HepG2 (cell line): ENCODE measurements around the gene PAX4. TPM values are rescaled to one million over a fixed set of nuclear protein-coding genes. Genes with fewer than 3 reads are reported as not detected.
A peak's percentile ranks its signal among the peaks of the same experiment; 100 is the strongest.

ENCODE experiments used
- ATF7-NPFF ChIP-seq: sonication (generic); formaldehyde crosslinking; IDR thresholded peaks from 2 replicates; pipeline ENCODE4 v1.8.1; 2023; ENCODE audit warnings: mild to moderate bottlenecking, low read depth, missing genetic modification reagents, moderate library complexity
- CSRNP1 ChIP-seq: sonication (generic); formaldehyde crosslinking; IDR thresholded peaks from 2 replicates; pipeline ENCODE4 v1.8.1; 2023; ENCODE audit warnings: mild to moderate bottlenecking, missing genetic modification reagents
- ELF1 ChIP-seq: sonication (generic); formaldehyde crosslinking; IDR thresholded peaks from 2 replicates; pipeline ENCODE4 v1.4.0; 2020; ENCODE audit warnings: missing genetic modification reagents
- GZF1 ChIP-seq: sonication (generic); formaldehyde crosslinking; IDR thresholded peaks from 2 replicates; pipeline ENCODE4 v1.5.1; 2020; ENCODE audit warnings: mild to moderate bottlenecking, missing genetic modification reagents
- KLF6 ChIP-seq: IDR thresholded peaks from 2 replicates; pipeline ENCODE4 v1.8.0; 2016; ENCODE audit warnings: missing biosample characterization, missing genetic modification reagents
- MEIS2 ChIP-seq: sonication (generic); formaldehyde crosslinking; IDR thresholded peaks from 2 replicates; pipeline ENCODE4 v1.9.0; 2021; ENCODE audit warnings: mild to moderate bottlenecking, missing genetic modification reagents
- NBN ChIP-seq: fragments of 450-650 bp; conservative IDR thresholded peaks from 2 replicates; pipeline ENCODE4 v1.6.1; 2017
- NRL ChIP-seq: sonication (generic); formaldehyde crosslinking; IDR thresholded peaks from 2 replicates; pipeline ENCODE4 v1.5.0; 2020; ENCODE audit warnings: missing genetic modification reagents, mild to moderate bottlenecking, moderate library complexity, borderline replicate concordance
- SOX6 ChIP-seq, 2 experiments: fragments of 450-650 bp in 1 of 2; sonication (generic) in 1 of 2; formaldehyde crosslinking in 1 of 2; IDR thresholded peaks; 2 replicates each; pipeline versions ENCODE4 v1.4.0 to v1.6.1; 2017 to 2020; ENCODE audit warnings: antibody characterized with exemption in 1 of 2, mild to moderate bottlenecking in 1 of 2, missing genetic modification reagents in 1 of 2
- SP4 ChIP-seq: sonication (generic); formaldehyde crosslinking; IDR thresholded peaks from 2 replicates; pipeline ENCODE4 v1.8.1; 2023; ENCODE audit warnings: mild to moderate bottlenecking, missing genetic modification reagents
- SUZ12 ChIP-seq: fragments of 150-350 bp; IDR thresholded peaks from 2 replicates; pipeline ENCODE4 v1.6.1; 2014; ENCODE audit warnings: low read depth, low read length
- ZBTB21 ChIP-seq: sonication (generic); formaldehyde crosslinking; IDR thresholded peaks from 2 replicates; pipeline ENCODE4 v1.4.0; 2020; ENCODE audit warnings: missing genetic modification reagents
- ZBTB25 ChIP-seq: IDR thresholded peaks from 2 replicates; pipeline ENCODE4 v1.6.1; 2018; ENCODE audit warnings: missing genetic modification reagents
- ZBTB43 ChIP-seq: sonication (generic); formaldehyde crosslinking; conservative IDR thresholded peaks from 2 replicates; pipeline ENCODE4 v1.4.0; 2020; ENCODE audit warnings: missing genetic modification reagents
- ZBTB7A ChIP-seq: sonication (generic); formaldehyde crosslinking; IDR thresholded peaks from 2 replicates; pipeline ENCODE4 v1.8.0; 2022; ENCODE audit warnings: mild to moderate bottlenecking, missing genetic modification reagents
- ZNF124 ChIP-seq: sonication (generic); formaldehyde crosslinking; IDR thresholded peaks from 2 replicates; pipeline ENCODE4 v1.4.0; 2020; ENCODE audit warnings: missing genetic modification reagents
- ZNF275 ChIP-seq: sonication (generic); formaldehyde crosslinking; IDR thresholded peaks from 2 replicates; pipeline ENCODE4 v1.8.0; 2022; ENCODE audit warnings: missing genetic modification reagents, mild to moderate bottlenecking, inconsistent platforms, borderline replicate concordance
- ZNF276 ChIP-seq: sonication (generic); formaldehyde crosslinking; IDR thresholded peaks from 2 replicates; pipeline ENCODE4 v1.4.0; 2020; ENCODE audit warnings: mild to moderate bottlenecking, low read depth, missing genetic modification reagents
- ZNF549 ChIP-seq: sonication (generic); formaldehyde crosslinking; IDR thresholded peaks from 2 replicates; pipeline ENCODE4 v1.5.0; 2020; ENCODE audit warnings: missing genetic modification reagents
- ZNF607 ChIP-seq: sonication (generic); formaldehyde crosslinking; IDR thresholded peaks from 2 replicates; pipeline ENCODE4 v1.5.1; 2020; ENCODE audit warnings: missing genetic modification reagents, mild to moderate bottlenecking, borderline replicate concordance
- ZNF83 ChIP-seq: sonication (generic); formaldehyde crosslinking; IDR thresholded peaks from 2 replicates; pipeline ENCODE4 v1.4.0; 2020; ENCODE audit warnings: missing genetic modification reagents, mild to moderate bottlenecking, borderline replicate concordance
- polyA plus RNA-seq, 8 experiments: library from polyadenylated mRNA; depleted of rRNA in 3 of 8; stranded (reverse) in 7 of 8; unstranded in 1 of 8; fragments of >200 nt; fragmentation: Illumina TruSeq in 4 of 8; extraction: Trizol in 4 of 8; gene quantifications; 2 replicates each; pipeline versions ENCODE4 v1.2.1 to v1.2.3, GENCODE V29; 2011 to 2016; ENCODE audit warnings: low read depth in 4 of 8, missing spikeins in 1 of 8, mixed read lengths in 1 of 8; ENCODE audit not compliant: insufficient read depth in 1 of 8
- total RNA-seq, 5 experiments: library from RNA; depleted of rRNA; stranded (reverse); fragments of >200 nt; fragmentation: Illumina TruSeq; extraction: Trizol; gene quantifications; 2 replicates each; pipeline ENCODE4 v1.2.3, GENCODE V29; 2016; ENCODE audit warnings: low read depth in 1 of 5

The PAX4 gene
- total and polyA plus RNA-seq, 2 of the 13 experiments (the other 11 are each of a cell fraction or from before 2014, with no cell fraction given), result not detected

GRCh38 chr7:127585044-127585953, 32.6 kb downstream of the PAX4 start, which contains the start of gene GCC1 (continued):
- no peak; the same call in 1 of the 2 replicates for TF ChIP-seq ZBTB43
- no peak for TF ChIP-seq NBN
- TF ChIP-seq ZBTB25 (CRISPR knock-in tag), result no peak
- 0 out of 2 replicates have a peak, but pooled peaks have one; percentile 56 for TF ChIP-seq ZNF607 (CRISPR knock-in tag)
- 0 out of 2 replicates have a peak, but pooled peaks have one; percentile 57 for TF ChIP-seq ZNF276 (CRISPR knock-in tag)
- 0 out of 2 replicates have a peak, but pooled peaks have one; percentile 44 for TF ChIP-seq GZF1 (CRISPR knock-in tag)
- peak; percentile 95 for TF ChIP-seq ELF1 (CRISPR knock-in tag)
- peak; percentile 91 for TF ChIP-seq NRL (CRISPR knock-in tag)
- TF ChIP-seq ATF7-NPFF, result 0 out of 2 replicates have a peak, but pooled peaks have one; percentile 64
- peak; percentile 19; the same call in 1 of the 2 replicates for TF ChIP-seq MEIS2 (CRISPR knock-in tag)
- peak; percentile 96 for TF ChIP-seq SP4 (CRISPR knock-in tag)
- TF ChIP-seq ZBTB21, result no peak
- peak; percentile 59; the same call in 1 of the 2 replicates for TF ChIP-seq ZNF124 (CRISPR knock-in tag)
- 0 out of 2 replicates have a peak, but pooled peaks have one; percentile 23 for TF ChIP-seq ZNF275 (CRISPR knock-in tag)
- 0 out of 2 replicates have a peak, but pooled peaks have one; percentile 33 for TF ChIP-seq ZNF83 (CRISPR knock-in tag)
- TF ChIP-seq SOX6 (IDR thresholded peaks at IDR 0.05), result no peak
- peak; percentile 52 for TF ChIP-seq SOX6 (CRISPR knock-in tag; IDR thresholded peaks at IDR 0.05)
- TF ChIP-seq SUZ12, result no peak
- TF ChIP-seq ZNF549 (CRISPR knock-in tag), result no peak
- TF ChIP-seq ZBTB7A (CRISPR knock-in tag), result 0 out of 2 replicates have a peak, but pooled peaks have one; percentile 14
- 0 out of 2 replicates have a peak, but pooled peaks have one; percentile 54 for TF ChIP-seq KLF6 (CRISPR knock-in tag)
- TF ChIP-seq CSRNP1 (CRISPR knock-in tag), result peak; percentile 53; the same call in 1 of the 2 replicates
